ENCODE data around the gene DDX52.
A peak's percentile ranks its signal among the peaks of the same experiment; 100 is the strongest.

The DDX52 gene

GRCh38 chr17:37592291-37592690 is 51.0 kb downstream of the DDX52 start:
- no peak for TF ChIP-seq CTCF (IDR thresholded peaks at IDR 0.05; ENCODE audit: low read depth, low read length)
- DNase-seq (ENCODE audit: low read depth in 2 of 2): peak in 1 of 2 donors; percentile 10
- H3K4me3 ChIP-seq (replicated peaks in 1 of 2; ENCODE audit: low read depth in 2 of 2, low read length in 2 of 2): no peak overlapping the region

- no peak for TF ChIP-seq CTCF (IDR thresholded peaks at IDR 0.05; ENCODE audit: low read depth, low read length)
- DNase-seq (ENCODE audit: low read depth in 2 of 2): no peak
- H3K4me3 ChIP-seq (replicated peaks in 1 of 2; ENCODE audit: low read depth in 2 of 2, low read length in 2 of 2): no peak overlapping the region
Measured at GRCh38 chr17:37585066-37585465, 58.2 kb downstream of the DDX52 start.

- H3K4me3 ChIP-seq (replicated peaks in 1 of 2; ENCODE audit: low read depth in 2 of 2, low read length in 2 of 2): no peak overlapping the region
- TF ChIP-seq CTCF (IDR thresholded peaks at IDR 0.05; ENCODE audit: low read depth, low read length): no peak
- peak; percentile 2 to 22 for DNase-seq (ENCODE audit: low read depth in 2 of 2)
Measured at GRCh38 chr17:37576281-37576680, 67.0 kb downstream of the DDX52 start.

GRCh38 chr17:37574427-37574826 is 68.8 kb downstream of the DDX52 start:
- TF ChIP-seq CTCF (IDR thresholded peaks at IDR 0.05; ENCODE audit: low read depth, low read length): no peak
- H3K4me3 ChIP-seq (replicated peaks in 1 of 2; ENCODE audit: low read depth in 2 of 2, low read length in 2 of 2): no peak overlapping the region
- DNase-seq (ENCODE audit: low read depth in 2 of 2): no peak

GRCh38 chr17:37571674-37572073 is 71.6 kb downstream of the DDX52 start:
- TF ChIP-seq CTCF (IDR thresholded peaks at IDR 0.05; ENCODE audit: low read depth, low read length): no peak
- DNase-seq (ENCODE audit: low read depth in 2 of 2): no peak
- no peak overlapping the region for H3K4me3 ChIP-seq (replicated peaks in 1 of 2; ENCODE audit: low read depth in 2 of 2, low read length in 2 of 2)

GRCh38 chr17:37570527-37571093 is 72.6 kb downstream of the DDX52 start:
- peak; percentile 52 to 59 for DNase-seq (ENCODE audit: low read depth in 2 of 2)
- TF ChIP-seq CTCF (IDR thresholded peaks at IDR 0.05; ENCODE audit: low read depth, low read length): peak; percentile 53
- H3K4me3 ChIP-seq (replicated peaks in 1 of 2; ENCODE audit: low read depth in 2 of 2, low read length in 2 of 2): no peak overlapping the region
